Dendritic cell treated with granulocyte-macrophage colony-stimulating factor and Interleukin-4, amounts not matched to agents 40 ng/mL and 50 ng/mL, for 4 days (primary cell): ENCODE measurements around the gene TESK2.
A peak's percentile ranks its signal among the peaks of the same experiment; 100 is the strongest.
"Not testable (repeated sequence)": the region's sequence is repeated elsewhere in the genome, so short reads cannot be mapped to it uniquely, and the experiment has no call there.

Source experiments
- H3K27ac Mint-ChIP-seq: one replicate; pipeline ENCODE4 v1.8.0; 2022; ENCODE audit warnings: mild to moderate bottlenecking, mixed read lengths
- H3K27me3 Mint-ChIP-seq: one replicate; pipeline ENCODE4 v1.8.0; 2022; ENCODE audit warnings: mild to moderate bottlenecking, mixed read lengths
- H3K36me3 Mint-ChIP-seq: one replicate; pipeline ENCODE4 v1.8.0; 2022; ENCODE audit warnings: low read depth, mixed read lengths
- H3K4me1 Mint-ChIP-seq: one replicate; pipeline ENCODE4 v1.8.0; 2022; ENCODE audit warnings: low read depth, mixed read lengths
- H3K4me3 Mint-ChIP-seq: one replicate; pipeline ENCODE4 v1.8.0; 2022; ENCODE audit warnings: mild to moderate bottlenecking, moderate library complexity, mixed read lengths
- H3K9me3 Mint-ChIP-seq: one replicate; pipeline ENCODE4 v1.8.0; 2022; ENCODE audit warnings: mixed read lengths
- intact Hi-C: fragments of 100-400 bp; cut with micrococcal nuclease; formaldehyde crosslinking; loops from one replicate; pipeline ENCODE4 v1.15.0; 2022

TESK2 gene

DNA sequence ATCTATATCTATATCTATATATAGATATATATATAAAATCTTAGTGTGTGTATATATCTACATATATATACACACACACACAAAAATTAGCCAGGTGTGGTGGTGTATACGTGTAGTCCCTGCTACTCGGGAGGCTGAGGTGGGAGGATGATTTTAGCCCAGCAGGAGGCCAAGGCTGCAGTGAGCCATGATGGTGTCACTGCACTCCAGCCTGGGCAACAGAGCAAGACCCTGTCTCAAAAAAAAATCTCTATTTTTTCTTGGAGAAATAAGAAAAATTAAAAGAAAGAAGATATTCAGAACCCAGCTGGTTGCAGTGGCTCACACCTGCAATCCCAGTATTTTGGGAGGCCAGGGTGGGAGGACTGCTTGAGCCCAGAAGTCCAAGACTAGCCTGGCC is 85.3 kb downstream of the TESK2 start:
- intact Hi-C loops = no loop called here
- Mint-ChIP-seq H3K4me1 (peaks cover 18% of the 10 kb centered on the region), H3K36me3 (no peaks in the 10 kb centered on the region), H3K27me3 (no peaks in the 10 kb centered on the region), H3K4me3 (no peak overlapping the region), H3K9me3 (no peaks in the 10 kb centered on the region), H3K27ac (no peak overlapping the region)

DNA sequence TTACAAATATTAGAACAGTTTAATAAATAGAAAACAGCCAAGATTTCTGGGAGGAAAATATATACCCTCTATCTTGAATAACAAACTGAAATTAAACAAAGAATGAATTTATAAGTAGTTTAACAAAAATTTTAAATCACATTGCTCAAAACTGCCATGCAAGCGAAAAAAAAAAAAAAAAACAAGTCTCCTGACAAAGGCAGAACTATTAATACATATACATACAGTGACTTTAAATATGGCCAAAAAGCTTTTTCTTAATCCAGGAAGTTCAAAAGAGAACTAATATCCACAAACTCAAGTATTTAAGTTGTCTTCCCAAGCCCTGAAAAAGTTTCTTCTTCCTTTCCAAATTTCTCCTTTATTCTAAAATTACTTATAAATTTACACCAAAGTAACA is 87.2 kb downstream of the TESK2 start:
- Mint-ChIP-seq H3K27ac (no peak overlapping the region), H3K9me3 (no peaks in the 10 kb centered on the region), H3K4me3 (no peak overlapping the region), H3K4me1 (peaks cover 9% of the 10 kb centered on the region), H3K36me3 (no peaks in the 10 kb centered on the region), H3K27me3 (no peaks in the 10 kb centered on the region)
- intact Hi-C loops = no loop called here

DNA sequence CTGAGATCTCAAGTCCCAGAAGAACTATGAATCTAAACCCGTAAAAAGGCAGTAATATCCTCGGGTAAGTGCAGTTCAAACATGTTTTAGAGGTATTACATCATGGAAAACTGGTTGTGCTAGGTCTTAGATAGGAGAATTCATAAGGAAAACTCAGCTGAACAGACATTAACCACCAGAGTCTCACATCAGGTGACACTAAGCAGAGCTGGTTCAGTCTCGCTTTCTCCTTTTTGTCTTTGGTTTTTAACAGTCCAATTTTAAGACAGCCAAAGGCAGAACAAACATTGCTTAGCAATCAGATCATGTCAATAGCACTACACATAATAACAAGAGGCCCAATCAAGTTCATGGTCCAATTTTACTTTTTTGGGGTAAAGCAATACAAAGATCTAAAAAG is 87.7 kb downstream of the TESK2 start:
- Mint-ChIP-seq H3K27me3 (no peaks in the 10 kb centered on the region), H3K4me1 (peaks cover 9% of the 10 kb centered on the region), H3K36me3 (no peaks in the 10 kb centered on the region), H3K4me3 (no peak overlapping the region), H3K9me3 (no peaks in the 10 kb centered on the region), H3K27ac (no peak overlapping the region)
- intact Hi-C loops = no loop called here

GRCh38 chr1:45401524-45401923 is 89.4 kb downstream of the TESK2 start:
- intact Hi-C loops = no loop called here
- H3K4me3 Mint-ChIP-seq = no peak overlapping the region
- no peaks in the 10 kb centered on the region for H3K27me3 Mint-ChIP-seq
- H3K27ac Mint-ChIP-seq = no peak overlapping the region
- H3K4me1 Mint-ChIP-seq = no peaks in the 10 kb centered on the region
- H3K36me3 Mint-ChIP-seq = no peaks in the 10 kb centered on the region
- H3K9me3 Mint-ChIP-seq = no peaks in the 10 kb centered on the region

DNA sequence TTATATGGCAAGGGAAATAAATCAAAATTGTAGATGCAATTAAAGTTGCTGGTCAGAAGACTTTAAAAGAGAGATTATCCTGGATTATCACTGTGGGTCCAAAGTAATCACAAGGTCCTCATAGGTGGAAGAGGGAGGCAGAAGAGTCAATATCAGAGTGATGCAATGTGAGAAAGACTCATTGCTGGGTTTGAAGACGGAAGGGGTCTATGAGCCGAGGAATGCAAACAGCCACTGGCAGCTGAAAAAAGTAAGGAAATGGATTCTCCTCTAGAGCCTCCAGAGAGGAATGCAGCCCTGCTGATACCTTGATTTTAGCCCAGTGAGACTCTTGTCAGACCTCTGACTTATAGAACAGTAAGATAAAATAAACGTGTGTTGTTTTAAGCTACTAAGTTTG is 90.9 kb downstream of the TESK2 start:
- H3K4me3 Mint-ChIP-seq = no peak overlapping the region
- peaks cover 2% of the 10 kb centered on the region for H3K4me1 Mint-ChIP-seq
- no peaks in the 10 kb centered on the region for H3K9me3 Mint-ChIP-seq
- H3K36me3 Mint-ChIP-seq = no peaks in the 10 kb centered on the region
- intact Hi-C loops = no loop called here
- H3K27ac Mint-ChIP-seq = no peak overlapping the region
- no peaks in the 10 kb centered on the region for H3K27me3 Mint-ChIP-seq

DNA sequence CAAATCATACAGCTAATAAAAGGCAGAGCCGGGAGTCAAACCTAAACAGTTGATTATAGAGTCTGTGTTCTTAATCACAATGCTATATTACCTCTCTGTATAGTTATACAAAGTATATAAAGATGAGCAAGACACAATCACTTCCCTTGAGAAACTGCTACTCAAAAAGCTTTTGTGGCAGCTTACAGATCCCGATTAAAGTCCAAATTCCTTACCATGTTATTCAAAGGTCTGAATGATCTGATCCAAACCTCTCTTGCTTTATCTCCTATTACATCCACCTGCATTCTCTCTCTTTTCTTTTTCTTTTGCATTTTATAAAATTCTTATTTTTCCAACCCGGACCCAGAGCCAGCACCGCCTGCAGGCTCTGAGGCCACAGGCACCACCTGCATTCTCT is 93.7 kb downstream of the TESK2 start:
- no peaks in the 10 kb centered on the region for H3K27me3 Mint-ChIP-seq
- no peak overlapping the region for H3K4me3 Mint-ChIP-seq
- H3K4me1 Mint-ChIP-seq = peaks cover 12% of the 10 kb centered on the region
- H3K9me3 Mint-ChIP-seq = no peaks in the 10 kb centered on the region
- H3K36me3 Mint-ChIP-seq = no peaks in the 10 kb centered on the region
- no peak overlapping the region for H3K27ac Mint-ChIP-seq
- intact Hi-C loops = no loop called here

GRCh38 chr1:45395582-45395981 is 95.4 kb downstream of the TESK2 start:
- Mint-ChIP-seq H3K36me3 (no peaks in the 10 kb centered on the region), H3K27ac (no peak overlapping the region), H3K4me1 (peaks cover 12% of the 10 kb centered on the region), H3K9me3 (no peaks in the 10 kb centered on the region), H3K27me3 (no peaks in the 10 kb centered on the region), H3K4me3 (no peak overlapping the region)
- intact Hi-C loops = no loop called here

- H3K36me3 Mint-ChIP-seq = no peaks in the 10 kb centered on the region
- no peak overlapping the region for H3K27ac Mint-ChIP-seq
- no peaks in the 10 kb centered on the region for H3K9me3 Mint-ChIP-seq
- no peak overlapping the region for H3K4me3 Mint-ChIP-seq
- H3K4me1 Mint-ChIP-seq = peaks cover 12% of the 10 kb centered on the region
- H3K27me3 Mint-ChIP-seq = no peaks in the 10 kb centered on the region
- intact Hi-C loops = no loop called here
Observed at GRCh38 chr1:45395051-45395450, 95.9 kb downstream of the TESK2 start.

DNA sequence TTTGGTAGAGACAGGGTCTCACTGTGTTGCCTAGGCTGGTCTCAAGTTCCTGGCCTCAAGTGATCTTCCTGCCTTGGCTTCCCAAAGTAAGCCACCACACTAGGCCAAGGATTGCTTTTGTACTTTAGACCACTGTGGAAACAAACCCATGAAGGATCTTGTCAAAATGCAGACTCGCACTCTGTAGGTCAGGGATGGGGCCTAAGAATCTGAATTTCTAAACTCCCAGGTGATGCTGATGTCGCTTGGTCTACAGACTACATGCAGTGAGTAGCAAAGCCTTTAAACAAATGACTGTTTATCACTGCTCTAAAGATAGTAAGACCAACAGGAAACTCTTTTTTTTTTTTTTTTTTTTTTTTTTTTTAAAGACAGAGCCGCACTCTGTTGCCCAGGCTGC is 96.6 kb downstream of the TESK2 start:
- intact Hi-C loops = no loop called here
- peak overlapping the region; percentile 73 for H3K27ac Mint-ChIP-seq
- H3K9me3 Mint-ChIP-seq = no peaks in the 10 kb centered on the region
- peak overlapping the region; percentile 4 for H3K4me3 Mint-ChIP-seq
- H3K36me3 Mint-ChIP-seq = no peaks in the 10 kb centered on the region
- peaks cover 12% of the 10 kb centered on the region for H3K4me1 Mint-ChIP-seq
- H3K27me3 Mint-ChIP-seq = no peaks in the 10 kb centered on the region

DNA sequence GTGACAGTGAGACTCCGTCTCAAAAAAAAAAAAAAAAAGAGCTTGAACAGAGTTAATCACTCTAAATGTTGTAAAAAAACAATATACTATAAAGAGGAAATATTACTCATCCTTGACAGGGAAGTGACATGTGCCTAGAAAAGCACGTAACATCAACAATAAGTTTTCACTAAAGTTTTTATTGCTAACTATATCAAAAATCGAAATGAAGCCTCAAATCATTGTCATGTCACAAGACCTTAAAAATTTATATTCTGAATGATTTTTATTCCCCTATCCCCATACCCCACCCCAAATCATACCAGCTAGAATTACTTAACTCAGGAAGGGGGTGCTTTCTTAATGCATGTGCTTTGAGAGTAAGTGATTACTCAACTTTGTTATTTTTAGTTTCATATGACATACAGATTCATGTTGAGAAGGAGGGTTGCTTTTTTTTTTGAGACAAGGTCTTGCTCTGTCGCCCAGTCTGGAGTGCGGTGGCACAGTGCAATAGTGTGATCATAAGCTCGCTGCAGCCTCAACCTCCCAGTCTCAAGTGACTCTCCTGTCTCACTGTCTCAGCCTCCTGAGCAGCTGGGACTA is 97.2 kb downstream of the TESK2 start:
- H3K9me3 Mint-ChIP-seq = no peaks in the 10 kb centered on the region
- H3K4me3 Mint-ChIP-seq = peak overlapping the region; percentile 4
- no peaks in the 10 kb centered on the region for H3K36me3 Mint-ChIP-seq
- no peaks in the 10 kb centered on the region for H3K27me3 Mint-ChIP-seq
- peak overlapping the region; percentile 73 for H3K27ac Mint-ChIP-seq
- H3K4me1 Mint-ChIP-seq = peaks cover 12% of the 10 kb centered on the region
- intact Hi-C loops = no loop called here

DNA sequence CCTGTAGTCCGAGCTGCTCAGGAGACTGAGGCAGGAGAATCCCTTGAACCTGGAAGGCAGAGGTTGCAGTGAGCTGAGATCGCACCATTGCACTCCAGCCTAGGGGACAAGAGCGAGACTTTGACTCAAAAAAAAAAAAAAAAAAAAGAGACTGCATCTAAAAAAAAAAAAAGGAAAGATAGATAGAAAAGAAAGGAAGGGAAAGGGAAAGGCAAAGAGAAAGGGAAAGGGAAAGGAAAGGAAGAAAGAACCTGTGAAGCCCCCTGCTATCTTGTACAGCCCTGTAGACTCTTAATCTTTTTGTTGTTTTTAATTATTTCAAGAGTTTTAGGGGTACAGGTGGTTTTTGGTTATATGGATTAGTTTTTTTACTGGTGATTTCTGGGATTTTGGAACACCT is 104.7 kb downstream of the TESK2 start:
- H3K36me3 Mint-ChIP-seq = no peaks in the 10 kb centered on the region
- H3K4me1 Mint-ChIP-seq = no peaks in the 10 kb centered on the region
- no peaks in the 10 kb centered on the region for H3K27me3 Mint-ChIP-seq
- H3K27ac Mint-ChIP-seq = no peak overlapping the region
- no peaks in the 10 kb centered on the region for H3K9me3 Mint-ChIP-seq
- no peak overlapping the region for H3K4me3 Mint-ChIP-seq
- intact Hi-C loops = no loop called here

DNA sequence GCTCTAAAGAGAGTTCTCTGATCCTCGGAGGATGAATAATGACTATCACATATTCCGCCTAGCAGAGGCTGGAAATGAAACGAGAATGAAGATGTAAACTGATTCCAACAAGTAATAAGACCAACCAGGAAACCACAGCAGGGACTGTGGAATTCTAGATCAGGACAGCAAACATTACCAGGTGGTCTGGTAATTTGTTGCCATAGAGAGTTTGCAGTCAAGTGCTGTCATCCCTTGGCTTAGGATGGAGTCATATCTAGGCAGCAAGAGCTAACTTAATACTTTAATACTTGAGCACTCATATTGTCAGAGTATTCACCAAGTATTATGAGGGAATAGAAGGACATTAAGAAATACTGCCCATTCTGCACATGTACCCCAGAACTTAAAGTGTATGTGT is 105.7 kb downstream of the TESK2 start:
- H3K4me1 Mint-ChIP-seq = no peaks in the 10 kb centered on the region
- no peaks in the 10 kb centered on the region for H3K27me3 Mint-ChIP-seq
- no peaks in the 10 kb centered on the region for H3K36me3 Mint-ChIP-seq
- H3K27ac Mint-ChIP-seq = no peak overlapping the region
- intact Hi-C loops = no loop called here
- H3K9me3 Mint-ChIP-seq = no peaks in the 10 kb centered on the region
- H3K4me3 Mint-ChIP-seq = no peak overlapping the region

GRCh38 chr1:45384213-45384612 is 106.8 kb downstream of the TESK2 start:
- H3K36me3 Mint-ChIP-seq, H3K27ac Mint-ChIP-seq, intact Hi-C loops, H3K4me1 Mint-ChIP-seq, H3K27me3 Mint-ChIP-seq, H3K9me3 Mint-ChIP-seq, H3K4me3 Mint-ChIP-seq: not testable (repeated sequence)

DNA sequence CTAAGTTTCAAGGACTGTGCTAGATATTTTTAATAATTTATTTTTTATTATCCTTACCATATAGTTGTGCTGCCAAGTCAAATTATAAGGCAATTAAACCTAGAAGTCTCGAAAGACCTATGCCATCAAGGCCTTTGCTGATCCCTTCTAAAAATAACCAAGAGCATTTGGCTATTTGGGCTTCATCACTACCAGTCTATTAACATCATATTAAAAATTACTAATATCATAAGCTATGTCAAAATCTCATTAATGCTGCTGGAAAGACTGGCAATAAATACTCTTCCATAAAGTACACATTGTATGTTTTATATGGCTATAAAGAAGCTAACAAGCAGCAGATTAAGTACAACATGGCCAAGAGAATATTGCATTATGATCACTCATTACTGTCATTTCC is 107.8 kb downstream of the TESK2 start:
- Mint-ChIP-seq H3K9me3 (no peaks in the 10 kb centered on the region), H3K27me3 (no peaks in the 10 kb centered on the region), H3K4me3 (no peak overlapping the region), H3K27ac (no peak overlapping the region), H3K36me3 (no peaks in the 10 kb centered on the region), H3K4me1 (no peaks in the 10 kb centered on the region)
- intact Hi-C loops = no loop called here

GRCh38 chr1:45381243-45381642 is 109.7 kb downstream of the TESK2 start:
- intact Hi-C loops = no loop called here
- Mint-ChIP-seq H3K4me1 (no peaks in the 10 kb centered on the region), H3K36me3 (no peaks in the 10 kb centered on the region), H3K27me3 (no peaks in the 10 kb centered on the region), H3K4me3 (no peak overlapping the region), H3K9me3 (no peaks in the 10 kb centered on the region), H3K27ac (no peak overlapping the region)
